Effector CD4-positive, alpha-beta T cell (primary cell): ENCODE results near the gene OSBP2.

Experiments
- DNase-seq: peaks from one replicate; pipeline ENCODE4 v3.0.0-alpha.2; 2020

The OSBP2 gene

DNA sequence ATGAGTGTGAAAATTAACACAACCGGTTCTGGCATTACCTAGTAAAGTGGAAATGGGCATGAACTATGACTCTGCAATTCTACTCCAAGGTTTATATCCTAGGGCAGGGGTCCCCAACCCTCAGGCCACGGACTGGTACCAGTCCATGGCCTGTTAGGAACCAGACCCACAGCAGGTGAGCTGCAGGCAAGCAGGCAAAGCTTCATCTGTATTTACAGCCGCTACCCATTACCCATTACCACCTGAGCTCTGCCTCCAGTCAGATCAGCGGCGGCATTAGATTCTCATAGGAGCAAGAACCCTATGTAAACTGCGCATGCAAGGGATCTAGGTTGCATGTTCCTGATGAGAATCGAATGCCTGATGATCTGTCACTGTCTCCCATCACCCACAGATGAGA, 224.1 kb downstream of the OSBP2 start:
- no peak for DNase-seq

DNA sequence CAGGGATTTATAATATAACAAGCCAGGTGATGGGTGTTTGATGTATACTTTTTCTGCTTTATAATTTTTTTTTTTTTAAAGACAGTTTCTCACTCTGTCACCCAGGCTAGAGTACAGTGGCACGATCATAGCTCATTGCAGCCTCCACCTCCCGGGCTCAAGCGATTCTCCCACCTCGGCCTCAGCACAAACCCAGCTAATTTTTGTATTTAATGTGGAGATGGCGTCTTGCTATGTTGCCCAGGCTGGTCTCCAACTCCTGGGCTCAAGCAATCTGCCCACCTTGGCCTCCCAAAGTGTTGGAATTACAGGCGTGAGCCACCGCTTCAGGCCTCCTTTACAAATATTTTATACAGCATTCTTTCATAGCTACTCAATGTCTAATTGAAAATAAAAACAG, 225.3 kb downstream of the OSBP2 start:
- DNase-seq = no peak

- DNase-seq = peak; percentile 80
Measured at GRCh38 chr22:30920407-30920806, 225.7 kb downstream of the OSBP2 start.

GRCh38 chr22:30921108-30921507, 226.4 kb downstream of the OSBP2 start:
- no peak for DNase-seq

DNA sequence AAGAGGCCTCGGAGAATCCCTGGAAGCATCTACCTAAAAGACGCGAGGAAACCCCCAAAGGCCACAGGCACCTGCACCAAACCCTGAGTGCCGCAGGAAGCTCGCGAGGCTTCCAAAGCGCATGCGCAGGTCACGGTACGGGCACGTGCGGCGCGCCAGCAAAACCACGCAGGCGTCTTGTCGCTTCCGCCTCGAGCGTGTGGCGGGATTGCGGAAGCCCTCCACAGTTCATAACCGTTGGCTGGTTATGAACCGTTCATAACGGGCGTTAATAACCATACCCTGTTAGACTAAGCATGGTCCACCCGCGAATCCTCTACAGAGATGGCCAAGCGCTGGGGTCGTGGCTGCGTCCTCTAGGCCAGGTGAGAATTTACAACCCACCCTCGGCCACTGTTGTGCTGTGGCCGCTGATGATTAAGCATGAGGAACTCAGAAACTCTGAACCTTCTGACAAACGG, 227.5 kb downstream of the OSBP2 start:
- DNase-seq = peak; percentile 61

- DNase-seq = no peak
Measured at GRCh38 chr22:30923168-30923900, 228.7 kb downstream of the OSBP2 start.

- no peak for DNase-seq
Measured at GRCh38 chr22:30925667-30926066, 231.0 kb downstream of the OSBP2 start.

DNA sequence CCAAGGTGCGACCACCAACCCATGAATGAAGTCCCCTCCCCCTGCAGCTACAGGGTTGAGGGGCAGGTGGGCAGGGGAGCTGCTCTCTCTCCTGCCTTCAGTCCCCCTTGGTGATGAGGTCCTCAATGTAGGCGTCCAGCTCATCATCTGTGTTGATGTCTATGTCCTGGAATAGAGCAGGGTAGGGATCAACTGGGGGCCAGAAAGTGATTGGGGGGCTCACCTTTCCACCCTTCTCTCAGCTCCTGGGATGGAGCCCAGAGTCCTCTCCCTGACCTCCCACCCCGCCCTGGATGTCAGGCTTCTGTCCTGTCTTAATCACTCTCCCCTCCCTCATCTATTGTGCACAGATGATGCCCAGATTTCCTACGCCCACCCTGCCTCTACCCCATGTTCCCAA, 232.0 kb downstream of the OSBP2 start:
- no peak for DNase-seq

GRCh38 chr22:30927806-30928205, 233.1 kb downstream of the OSBP2 start:
- no peak for DNase-seq

- DNase-seq = no peak
Measured at GRCh38 chr22:30928401-30928800, 233.7 kb downstream of the OSBP2 start.

DNA sequence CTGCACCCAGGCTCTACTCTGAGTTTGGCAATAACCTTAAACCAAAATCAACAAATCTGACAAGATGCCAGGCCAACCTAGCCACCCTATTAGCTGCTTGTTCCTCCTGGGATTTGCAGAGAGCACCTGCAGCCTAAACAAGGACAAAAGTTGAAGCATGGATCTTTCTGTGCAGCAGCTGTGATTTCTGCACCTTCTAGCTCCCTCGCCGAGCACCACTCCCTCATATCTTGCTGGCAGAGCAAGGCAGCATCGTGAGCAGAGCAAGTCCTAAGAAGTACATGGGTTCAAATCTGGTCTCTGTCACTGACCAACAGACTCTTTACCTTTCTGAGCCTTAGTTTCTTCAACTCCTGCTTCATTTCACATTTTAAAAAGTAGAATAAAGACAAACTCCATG, 235.6 kb downstream of the OSBP2 start:
- DNase-seq = no peak

DNA sequence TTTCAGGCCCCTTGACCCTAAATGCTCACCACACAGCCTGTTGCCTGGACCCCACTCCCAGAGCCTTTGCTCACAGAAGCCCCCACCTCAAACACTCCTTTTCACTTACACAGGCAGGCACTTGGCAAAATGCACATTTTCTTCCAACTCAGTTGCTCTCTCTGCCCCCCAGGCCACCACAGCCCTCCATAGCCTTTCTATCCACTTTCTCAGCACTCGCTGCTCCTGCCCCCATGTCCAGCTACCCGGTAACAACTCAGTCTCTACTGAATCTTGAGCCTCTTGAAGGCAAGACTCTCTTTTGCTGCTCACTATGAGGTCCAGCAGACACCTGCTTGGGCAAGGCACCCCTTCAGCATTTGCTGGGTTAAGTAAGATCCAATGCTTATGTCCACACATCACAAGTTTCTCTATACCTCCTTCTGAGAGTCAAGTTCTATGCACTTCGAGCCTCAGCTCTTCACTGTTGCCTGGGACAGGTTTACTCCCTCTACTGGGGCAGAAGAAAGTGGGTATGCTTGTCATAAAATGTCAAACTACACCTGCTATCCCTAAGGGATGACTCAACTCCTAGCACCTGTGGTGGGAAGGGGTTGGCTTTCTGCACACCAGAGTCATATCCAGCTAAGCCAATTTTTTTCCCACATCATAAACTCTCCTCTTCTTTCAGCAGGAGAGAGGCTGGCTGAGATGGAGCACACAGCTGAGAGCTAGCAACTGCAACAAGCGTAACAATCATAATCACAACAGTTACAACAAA, 237.0 kb downstream of the OSBP2 start:
- no peak for DNase-seq

DNA sequence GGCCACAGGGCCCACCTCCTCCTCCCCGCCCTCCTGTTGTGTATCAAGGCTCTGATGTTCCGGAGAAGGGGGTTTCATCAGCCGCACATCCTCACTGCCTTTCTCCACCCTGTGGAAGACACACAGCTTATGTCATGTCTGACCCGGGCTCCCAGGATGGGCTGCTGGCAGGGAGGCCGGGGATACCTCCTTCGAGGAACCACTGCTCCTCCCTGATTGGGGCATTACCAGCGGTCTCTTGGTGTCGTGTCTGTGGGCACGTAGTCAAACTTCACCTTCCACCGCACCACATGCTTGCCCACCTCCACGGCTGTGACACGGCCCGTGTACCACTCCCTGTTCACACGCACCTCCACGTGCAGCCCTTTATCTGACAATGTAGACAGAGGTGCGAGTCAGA, 238.0 kb downstream of the OSBP2 start:
- no peak for DNase-seq

DNA sequence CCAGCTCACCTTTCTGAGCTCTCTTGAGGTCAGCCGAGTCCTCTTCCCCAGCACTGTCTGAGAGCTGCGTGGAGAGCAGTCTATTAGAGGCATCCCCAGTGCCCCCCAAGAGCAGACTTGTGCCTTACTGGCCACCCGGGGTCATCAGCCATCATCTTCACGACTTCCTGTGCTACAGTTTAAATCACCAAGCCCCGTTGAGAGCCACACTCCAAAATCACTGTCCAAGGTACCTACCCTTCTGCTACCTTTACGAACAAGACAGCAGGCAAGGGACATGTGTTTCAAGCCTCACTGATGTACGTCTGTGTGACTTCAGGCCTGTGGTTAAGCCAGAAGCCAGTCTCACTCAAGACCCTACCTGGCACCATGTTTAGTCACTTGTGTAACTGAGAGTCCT, 238.8 kb downstream of the OSBP2 start:
- no peak for DNase-seq

GRCh38 chr22:30934053-30934452, 239.4 kb downstream of the OSBP2 start:
- no peak for DNase-seq

DNA sequence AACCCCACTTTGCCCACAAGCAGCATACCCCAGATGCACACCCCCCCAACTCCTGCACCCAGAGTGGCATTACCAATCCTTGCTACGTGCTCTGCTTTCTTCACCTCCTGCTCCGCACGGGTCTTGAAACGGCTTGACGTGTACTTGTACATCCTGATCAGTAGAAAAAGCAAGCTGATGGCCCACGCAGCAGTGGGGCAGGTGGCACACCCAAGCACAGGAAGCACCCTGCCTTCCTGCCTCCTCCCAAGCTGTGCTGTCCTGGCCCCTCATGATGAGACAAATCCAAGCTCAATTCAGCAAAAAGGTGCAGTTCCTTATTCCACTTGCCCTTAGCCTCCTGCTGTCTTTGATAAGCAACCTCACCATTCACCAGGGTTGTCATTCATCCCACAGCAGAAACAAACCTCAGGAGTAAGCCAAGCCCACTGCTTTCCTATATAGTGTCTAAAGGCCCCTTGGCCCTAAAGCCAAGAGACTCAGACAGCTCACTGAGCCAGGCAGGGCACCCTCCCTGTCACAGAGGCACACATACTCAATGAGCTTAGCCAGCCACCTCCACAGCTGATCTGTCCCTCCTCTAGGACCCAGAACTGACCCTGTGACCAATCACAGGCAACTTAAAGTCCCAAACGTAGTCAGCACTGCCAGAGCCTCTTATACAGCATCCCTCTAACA, 246.2 kb downstream of the OSBP2 start:
- peak; percentile 20 for DNase-seq

DNA sequence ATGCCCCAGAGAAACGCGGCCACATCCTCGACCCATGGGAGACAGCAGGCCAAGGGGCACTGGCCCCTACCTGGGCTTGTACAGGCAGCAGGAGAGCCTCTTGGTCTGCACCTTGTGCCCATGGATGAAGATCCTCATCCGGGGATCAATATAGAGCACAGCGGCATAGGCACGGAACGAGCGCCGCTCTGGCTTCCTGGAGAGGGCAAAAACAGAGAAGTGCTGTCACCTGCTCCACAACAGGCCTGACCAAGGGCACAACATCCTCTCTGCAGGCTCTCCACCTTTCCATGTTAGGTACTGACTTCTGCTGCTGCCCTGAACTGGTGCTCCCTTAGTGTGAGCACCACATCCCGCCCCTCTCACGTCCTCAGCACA, 246.7 kb downstream of the OSBP2 start:
- no peak for DNase-seq

DNA sequence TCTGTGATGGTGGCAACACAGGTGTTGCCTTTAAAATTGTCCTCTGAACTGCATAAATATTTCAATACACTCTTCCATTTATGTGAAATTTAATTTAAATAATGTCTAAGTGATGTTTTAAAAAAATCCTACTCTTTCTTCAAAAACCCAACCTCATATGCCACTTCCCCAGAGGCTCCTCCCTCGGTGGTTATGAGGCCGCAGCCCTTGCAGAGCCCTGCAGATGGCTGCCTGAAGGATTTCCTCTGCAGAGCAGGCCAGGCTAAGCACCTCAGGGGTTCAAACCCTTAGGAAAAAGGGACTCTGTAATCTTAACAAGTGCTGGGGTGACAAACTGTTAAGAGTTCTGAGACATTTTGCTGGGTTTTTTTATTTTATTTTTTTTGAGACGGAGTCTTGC, 248.7 kb downstream of the OSBP2 start:
- DNase-seq = peak; percentile 51

GRCh38 chr22:30944986-30945385, 250.3 kb downstream of the OSBP2 start:
- no peak for DNase-seq

DNA sequence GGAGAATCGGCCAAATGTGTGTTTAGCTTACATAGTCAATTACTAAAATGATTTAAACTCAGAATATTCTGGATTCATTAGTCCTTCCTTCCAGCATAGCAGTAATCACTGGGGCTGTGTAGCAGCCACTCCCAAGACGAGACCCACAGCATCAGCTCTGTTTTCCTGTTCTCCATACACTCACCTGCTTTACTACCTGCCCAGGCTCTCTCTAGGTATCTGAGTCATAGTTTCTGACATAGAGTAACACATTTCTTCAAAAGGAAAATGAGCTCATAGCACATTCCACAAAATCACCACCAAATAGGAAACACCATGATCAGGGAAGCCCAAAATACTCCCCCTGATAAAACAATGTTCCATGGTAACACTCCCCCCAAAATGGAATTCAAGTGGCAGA, 251.0 kb downstream of the OSBP2 start:
- no peak for DNase-seq

DNA sequence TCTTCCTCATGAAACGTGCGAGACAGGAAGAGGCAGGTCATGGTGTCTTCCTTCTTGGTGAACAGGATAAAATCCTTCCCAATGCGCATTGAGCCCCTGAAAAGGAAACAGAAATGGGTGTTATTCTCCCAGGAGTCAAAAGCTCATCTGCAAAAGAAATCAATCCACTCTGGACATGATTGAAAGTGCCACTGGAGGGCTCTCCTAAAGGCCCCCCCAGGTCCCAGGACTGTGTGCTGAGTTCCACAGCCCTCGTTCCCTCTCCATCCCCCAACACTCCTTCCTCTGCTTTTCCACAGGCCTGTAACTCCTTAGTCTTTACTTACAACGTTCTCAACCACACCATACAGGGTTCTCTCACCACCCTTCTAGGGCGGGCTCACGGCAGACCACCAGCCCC, 251.7 kb downstream of the OSBP2 start:
- DNase-seq = no peak

GRCh38 chr22:30947173-30947815, 252.6 kb downstream of the OSBP2 start:
- DNase-seq = no peak

GRCh38 chr22:30947816-30948454, 253.3 kb downstream of the OSBP2 start:
- DNase-seq = no peak
